Retinal pigment epithelial cell (primary cell): ENCODE measurements around the gene B2M.

Experiments used
- DNase-seq: peaks from one replicate; pipeline ENCODE4 v3.0.0-alpha.2; 2010; ENCODE audit warnings: low read depth
- H3K4me3 ChIP-seq: 2 replicates; pipeline ENCODE4 v1.5.1; 2011; ENCODE audit warnings: mild to moderate bottlenecking, low read length, control low read depth, moderate library complexity
- CTCF ChIP-seq: conservative IDR thresholded peaks from 2 replicates; pipeline ENCODE4 v1.5.1; 2011; ENCODE audit warnings: low read depth, low read length, control low read depth, inconsistent platforms

Gene B2M

DNA sequence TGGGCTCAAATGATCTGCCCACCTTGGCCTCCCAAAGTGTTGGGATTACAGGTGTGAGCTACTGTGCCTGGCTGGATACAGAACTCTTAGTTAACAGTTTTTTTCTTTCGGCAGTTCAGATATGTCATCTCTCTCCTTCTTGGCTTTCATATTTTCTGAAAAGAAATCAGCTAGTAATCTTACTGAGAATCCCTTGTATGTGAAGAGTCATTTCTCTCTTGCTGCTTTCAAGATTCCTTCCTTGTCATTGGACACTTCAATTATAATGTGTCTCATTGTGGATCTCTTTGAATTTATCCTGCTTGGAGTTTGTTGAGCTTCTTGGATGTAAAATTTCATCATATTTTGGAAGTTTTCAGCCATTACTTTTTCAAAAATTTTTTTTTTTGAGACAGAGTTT is 42.0 kb downstream of the B2M start:
- no peak for DNase-seq
- no peak for TF ChIP-seq CTCF

DNA sequence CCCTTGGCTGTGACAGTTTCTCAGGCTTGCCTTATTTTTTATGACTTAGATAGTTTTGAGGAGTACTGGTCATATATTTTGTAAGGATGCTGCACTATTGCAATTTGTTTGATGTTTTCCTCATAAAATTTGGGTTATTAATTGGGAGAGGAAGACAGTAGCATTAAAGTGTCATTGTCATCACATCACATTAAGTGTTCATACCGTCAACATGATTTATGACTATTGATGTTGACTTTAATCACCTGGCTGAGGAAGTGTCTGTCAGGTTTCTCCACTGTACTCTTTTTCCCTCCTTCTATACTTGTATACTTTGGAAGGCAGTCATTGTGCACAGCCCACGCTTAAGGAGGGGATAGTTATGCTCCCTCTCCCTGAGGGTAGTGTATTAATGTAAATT is 51.9 kb downstream of the B2M start:
- no peak overlapping the region for H3K4me3 ChIP-seq
- no peak for TF ChIP-seq CTCF
- DNase-seq = no peak

More for the DNA sequence above, 42.0 kb downstream of the B2M start:
- no peak overlapping the region for H3K4me3 ChIP-seq

GRCh38 chr15:44763848-44764247 is 52.5 kb downstream of the B2M start:
- no peak for DNase-seq
- H3K4me3 ChIP-seq = no peak overlapping the region
- TF ChIP-seq CTCF = no peak

DNA sequence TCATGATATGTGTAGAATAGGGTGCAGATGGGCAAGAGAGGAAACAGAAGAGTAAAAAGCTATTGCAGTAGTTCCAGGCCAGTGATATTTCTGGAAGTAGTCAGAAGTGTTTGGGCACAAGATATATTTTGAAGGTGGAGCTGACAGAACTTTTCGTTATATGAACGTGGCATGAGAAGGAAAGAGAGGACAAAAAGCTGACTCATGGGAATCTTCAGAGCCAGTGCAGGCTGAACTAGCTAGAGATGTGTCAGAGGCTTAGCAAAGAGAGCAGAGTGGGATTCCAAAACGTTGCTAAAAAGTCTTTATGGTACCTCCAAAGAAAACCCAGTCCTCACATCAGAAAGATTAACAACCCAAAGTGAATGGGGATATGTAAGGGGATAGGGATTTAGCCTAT is 53.7 kb downstream of the B2M start:
- no peak for TF ChIP-seq CTCF
- DNase-seq = no peak
- H3K4me3 ChIP-seq = no peak overlapping the region
